ENCODE results near the gene NOS2.
"Not testable (repeated sequence)": the region's sequence is repeated elsewhere in the genome, so short reads cannot be mapped to it uniquely, and the experiment has no call there.

Gene NOS2

DNA sequence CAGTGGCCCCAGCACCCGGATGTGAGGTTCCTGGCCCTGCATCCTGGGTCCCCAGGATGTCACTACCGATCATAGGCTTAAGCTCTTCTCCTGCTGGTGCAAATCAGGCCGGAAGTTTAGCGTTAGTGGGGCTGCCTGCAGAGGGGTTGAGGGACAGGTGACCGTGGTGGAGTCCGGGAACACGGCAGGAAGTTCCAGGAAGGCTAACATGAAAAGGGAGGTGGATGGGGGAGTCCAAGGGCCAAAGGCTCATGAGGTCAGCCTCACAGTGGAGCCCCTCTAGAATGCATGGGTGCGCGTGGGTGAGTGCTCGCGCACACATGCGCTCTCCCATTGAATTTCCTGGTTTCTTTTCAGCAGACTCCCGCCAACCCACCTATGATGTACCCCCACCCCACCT is 46.6 kb downstream of the NOS2 start:
- not testable (repeated sequence) for DNase-seq

- DNase-seq = not testable (repeated sequence)
Measured at GRCh38 chr17:27752831-27753619, 47.3 kb downstream of the NOS2 start.

- DNase-seq = no peak
Measured at GRCh38 chr17:27751622-27752490, 48.5 kb downstream of the NOS2 start.

GRCh38 chr17:27751166-27751565 is 49.2 kb downstream of the NOS2 start:
- DNase-seq = no peak

DNA sequence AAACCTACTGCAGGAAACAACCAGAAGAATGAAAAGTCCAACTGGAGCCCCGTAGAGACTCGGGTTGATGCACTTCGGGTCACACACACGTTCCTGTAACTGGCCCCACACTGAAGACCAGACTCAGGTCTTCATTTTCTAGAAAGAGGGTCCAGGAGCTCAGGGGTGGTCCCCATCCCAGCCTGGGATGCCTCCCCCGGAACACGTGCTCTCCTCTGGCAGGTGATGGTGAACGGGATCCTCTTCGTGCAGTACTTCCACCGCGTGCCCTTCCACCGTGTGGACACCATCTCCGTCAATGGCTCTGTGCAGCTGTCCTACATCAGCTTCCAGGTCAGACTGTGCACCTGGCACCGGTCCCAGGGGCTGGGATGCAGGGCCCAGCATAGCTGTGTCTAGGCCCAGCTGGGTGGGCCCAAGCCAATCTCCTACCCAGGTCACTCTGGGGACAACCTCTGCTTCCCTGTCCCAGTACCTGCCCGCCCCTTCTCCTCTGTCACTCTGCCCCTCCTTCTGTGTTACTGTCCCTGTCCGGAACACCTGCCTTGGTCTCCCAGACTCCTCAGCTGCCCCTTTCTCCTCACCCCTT is 50.7 kb downstream of the NOS2 start:
- not testable (repeated sequence) for DNase-seq

- DNase-seq = no peak
Measured at GRCh38 chr17:27748360-27748825, 51.9 kb downstream of the NOS2 start.

DNA sequence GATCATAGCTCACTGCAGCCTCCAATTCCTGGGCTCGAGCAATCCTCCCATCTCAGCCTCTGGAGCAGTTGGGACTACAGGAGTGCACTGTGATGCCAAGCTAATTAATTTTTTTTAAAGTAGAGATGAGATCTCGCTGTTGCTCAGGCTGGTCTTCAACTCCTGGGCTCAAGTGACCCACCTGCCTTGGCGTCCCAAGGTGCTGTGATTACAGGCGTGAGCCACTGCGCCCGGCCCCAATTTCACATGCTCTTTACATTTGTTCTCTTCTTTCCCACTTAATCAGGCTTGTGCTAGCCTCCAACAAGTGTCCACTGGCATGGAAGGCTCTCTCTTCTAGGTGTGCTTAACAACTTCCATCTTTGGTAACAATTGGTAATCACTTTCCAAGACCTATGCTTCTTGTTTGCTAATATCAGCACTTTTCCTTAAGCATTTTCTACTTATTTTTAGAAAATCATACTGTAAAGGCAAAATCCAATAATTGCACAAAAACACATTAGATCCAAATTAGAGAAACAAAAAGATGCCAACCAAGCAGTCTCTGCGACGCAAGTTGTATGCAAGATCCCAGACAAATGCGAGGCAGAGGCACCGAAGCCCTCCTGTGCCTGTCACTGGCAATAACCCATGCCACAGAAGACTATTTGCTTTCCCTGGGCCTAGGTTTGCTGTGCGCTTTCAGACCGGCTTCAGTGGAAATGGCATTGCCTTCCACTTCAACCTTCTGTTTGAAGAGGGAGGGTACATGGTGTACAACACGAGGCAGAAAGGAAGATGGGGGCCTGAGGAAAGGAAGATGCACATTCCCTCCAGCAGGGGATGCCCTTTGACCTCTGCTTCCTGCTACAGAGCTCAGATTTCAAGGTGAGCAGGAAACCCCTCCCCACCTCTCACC is 52.6 kb downstream of the NOS2 start:
- no peak for DNase-seq

- no peak for DNase-seq
Measured at GRCh38 chr17:27746881-27747280, 53.4 kb downstream of the NOS2 start.

- DNase-seq = not testable (repeated sequence)
Measured at GRCh38 chr17:27746320-27746719, 54.0 kb downstream of the NOS2 start.

DNA sequence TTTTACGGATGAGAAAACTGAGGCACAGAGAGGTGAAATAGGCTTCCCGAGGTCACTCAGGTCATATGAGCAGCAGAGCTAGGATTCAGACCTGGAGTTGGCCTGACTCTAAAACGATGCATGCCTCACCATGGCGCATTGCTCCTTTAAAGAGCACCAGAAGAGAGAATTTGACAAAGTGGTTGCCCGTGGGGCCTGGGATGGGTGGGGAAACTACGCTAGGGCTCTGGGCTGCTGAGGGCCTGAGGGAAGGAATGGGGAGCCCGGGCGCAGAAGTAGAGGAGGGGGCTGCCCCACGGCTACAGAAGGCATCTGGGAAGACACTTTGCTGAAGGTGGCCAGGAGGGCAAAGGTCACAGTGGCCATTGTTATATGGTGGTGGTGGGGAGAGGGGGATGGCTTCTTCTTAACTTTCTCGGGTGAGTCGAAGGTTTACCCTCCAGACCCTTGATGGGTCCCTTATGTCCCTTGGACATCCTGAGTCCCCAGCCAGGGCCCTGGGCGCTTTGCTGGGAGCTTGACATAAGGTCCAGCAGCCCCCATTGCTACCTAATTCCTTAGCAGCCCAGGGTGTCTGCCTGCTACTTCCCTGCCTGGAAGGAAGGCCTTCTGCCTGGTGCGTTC is 55.0 kb downstream of the NOS2 start:
- not testable (repeated sequence) for DNase-seq

GRCh38 chr17:27743281-27743885 is 56.9 kb downstream of the NOS2 start:
- DNase-seq = no peak

- DNase-seq = no peak
Measured at GRCh38 chr17:27741971-27742575, 58.3 kb downstream of the NOS2 start.

DNA sequence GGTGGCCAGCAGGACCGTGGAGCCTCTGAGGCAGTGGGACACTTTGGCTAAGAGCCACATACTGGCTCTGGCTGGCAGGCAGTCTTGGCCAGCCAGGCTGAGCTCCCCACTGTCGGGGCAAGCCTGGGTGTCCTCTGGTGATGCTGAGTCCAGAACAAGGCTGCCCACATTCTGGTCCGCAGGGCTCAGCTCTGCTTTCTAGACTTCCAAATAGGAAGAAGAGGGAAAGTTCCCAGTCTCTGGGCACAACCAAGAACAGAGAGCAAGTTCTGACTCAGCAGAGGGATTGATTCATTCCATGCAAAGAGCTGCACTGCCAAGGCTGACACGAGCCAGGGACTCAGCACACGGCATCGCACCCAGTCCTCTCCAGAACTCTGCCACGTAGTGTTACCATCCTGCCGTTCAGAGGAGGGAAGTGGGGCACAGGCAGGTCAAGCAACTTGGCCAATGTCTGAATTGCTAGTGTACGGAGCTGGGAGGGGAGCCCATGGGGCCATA is 58.9 kb downstream of the NOS2 start:
- DNase-seq = no peak

- not testable (repeated sequence) for DNase-seq
Measured at GRCh38 chr17:27740541-27740940, 59.8 kb downstream of the NOS2 start.

DNA sequence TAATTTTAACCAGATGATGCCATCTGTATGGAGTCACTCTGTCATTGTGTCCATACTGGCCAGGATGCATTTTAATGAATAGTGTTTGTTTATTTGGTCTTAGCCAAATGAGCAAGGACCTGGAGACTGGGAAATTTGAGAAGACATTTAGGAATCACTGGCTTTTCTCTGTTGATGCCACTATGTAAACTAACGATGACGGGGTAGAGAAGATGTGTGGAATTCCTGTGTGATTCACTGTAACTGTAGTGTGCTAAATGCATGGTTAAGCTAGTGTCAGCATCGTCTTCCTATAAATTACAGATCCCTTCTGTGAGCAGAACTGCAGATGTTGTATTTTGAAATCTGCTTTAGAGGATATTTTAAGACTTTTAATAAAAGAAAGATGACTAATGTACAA is 66.6 kb downstream of the NOS2 start:
- DNase-seq = no peak

DNA sequence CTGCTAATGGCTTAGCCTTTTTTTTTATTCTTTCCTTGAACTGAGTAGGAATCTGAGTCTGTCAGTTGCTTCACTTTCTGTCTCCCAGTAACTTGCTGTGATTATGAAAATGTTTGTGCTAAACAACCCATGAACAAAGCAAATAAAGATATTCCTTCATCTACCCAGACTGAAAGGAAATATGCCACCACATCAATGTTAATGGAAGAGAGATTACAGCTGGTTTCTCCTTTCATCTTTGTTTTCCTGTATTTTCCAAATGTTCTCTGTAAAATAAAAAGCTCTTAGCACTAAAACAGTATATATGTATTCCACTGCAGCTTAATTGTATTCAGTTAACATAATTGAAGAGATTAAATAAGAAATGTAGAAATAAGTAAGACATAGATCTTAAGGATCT is 67.6 kb downstream of the NOS2 start:
- DNase-seq = not testable (repeated sequence)

- DNase-seq = not testable (repeated sequence)
Measured at GRCh38 chr17:27725982-27726381, 74.3 kb downstream of the NOS2 start.

DNA sequence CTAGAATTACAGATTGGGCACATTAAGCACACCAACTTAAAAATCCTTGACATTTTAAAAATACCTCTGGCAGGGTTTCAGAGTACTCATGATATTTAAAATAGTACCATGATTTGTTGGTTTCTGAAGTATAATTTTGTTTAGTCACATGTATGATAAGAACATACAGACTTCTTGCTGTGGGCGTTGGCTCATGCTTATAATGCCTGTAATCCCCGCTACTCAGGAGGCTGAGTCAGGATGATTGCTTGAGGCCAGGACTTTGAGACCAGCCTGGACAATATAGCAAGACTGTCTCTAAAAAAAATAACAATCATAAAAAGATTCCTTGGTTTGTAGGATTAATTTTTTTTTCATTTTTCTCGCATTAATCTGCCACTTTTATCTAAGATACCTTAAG is 78.5 kb downstream of the NOS2 start:
- no peak for DNase-seq
